HCT116 (cell line): ENCODE data around the gene NAB2. TPM values are rescaled to one million over a fixed set of nuclear protein-coding genes. Genes with fewer than 3 reads are reported as not detected.

Source experiments
- ATAC-seq: fragments of 200-7000 bp; cut with Tn5 transposase; 2 replicates; pipeline ENCODE4 v1.9.1; 2020; ENCODE audit warnings: mild to moderate bottlenecking, moderate library complexity
- BruUV-seq: library from RNA; stranded (reverse); fragments of 400-500 nt; replicated peaks from 2 replicates; lab custom pipeline; 2021; lab: Mats Ljungman, UMichigan
- CTCF ChIA-PET: fragments of 300-600 bp; sonication (Branson Sonifier 250); formaldehyde crosslinking; loops from one replicate; lab custom pipeline; 2021; ENCODE audit warnings: antibody characterized with exemption; lab: Charles Lee
- POLR2A ChIA-PET: fragments of 300-600, 350-600 bp; sonication (Branson Sonifier 250); formaldehyde crosslinking; loops from one replicate; lab custom pipeline; 2021; ENCODE audit warnings: antibody characterized with exemption; lab: Charles Lee
- RAD21 ChIA-PET, 2 experiments: fragments of 300-600 bp; sonication (Branson Sonifier 250); formaldehyde crosslinking; loops; one replicate each; lab custom pipeline; 2023; ENCODE audit warnings: low total read pairs in 2 of 2; ENCODE audit not compliant: uncharacterized antibody in 2 of 2, unreplicated experiment in 2 of 2, low non-redundant PET in 1 of 2; lab: Charles Lee
- DNase-seq: peaks from one replicate; pipeline ENCODE4 v3.0.0-alpha.2; 2010; ENCODE audit warnings: low read depth, low spot score
- H2AFZ ChIP-seq: fragments of 200-600 bp; shearing (Covaris generic), sonication (generic); 2 replicates; pipeline ENCODE4 v1.6.1; 2017; ENCODE audit warnings: low read depth, mixed run types, mixed read lengths, antibody characterized with exemption, low read length; ENCODE audit not compliant: poor library complexity, severe bottlenecking
- H3K27ac ChIP-seq: 2 replicates; pipeline ENCODE4 v1.5.1; 2012; ENCODE audit warnings: low read depth, low read length
- H3K27me3 ChIP-seq: fragments of 200-600 bp; sonication (generic); 2 replicates; pipeline ENCODE4 v1.6.1; 2016; ENCODE audit warnings: mixed run types, low read length, mixed read lengths; ENCODE audit not compliant: insufficient read depth
- H3K36me3 ChIP-seq, 2 experiments: fragments of 200-500 bp in 1 of 2; fragments of 200-600 bp in 1 of 2; sonication (Bioruptor generic) in 1 of 2; sonication (generic) in 1 of 2; 2 replicates each; pipeline versions ENCODE4 v1.5.1 to v1.6.1; 2014 to 2016; ENCODE audit warnings: low read length in 2 of 2, inconsistent platforms in 1 of 2, mixed read lengths in 1 of 2, mixed run types in 1 of 2; ENCODE audit not compliant: insufficient read depth in 2 of 2, control insufficient read depth in 1 of 2
- H3K4me1 ChIP-seq, 2 experiments: fragments of 200-600 bp in 1 of 2; sonication (generic) in 1 of 2; 2 replicates each; pipeline versions ENCODE4 v1.5.1 to v1.6.1; 2012 to 2017; ENCODE audit warnings: low read length in 2 of 2, inconsistent platforms in 1 of 2, mild to moderate bottlenecking in 1 of 2, mixed read lengths in 1 of 2, mixed run types in 1 of 2, moderate library complexity in 1 of 2; ENCODE audit not compliant: insufficient read depth in 2 of 2, control insufficient read depth in 1 of 2
- H3K4me2 ChIP-seq: fragments of 200-600 bp; sonication (generic); 2 replicates; pipeline ENCODE4 v1.6.1; 2017; ENCODE audit warnings: mixed run types, low read length, mixed read lengths
- H3K4me3 ChIP-seq, 2 experiments: fragments of 200-600 bp in 1 of 2; sonication (generic) in 1 of 2; replicated peaks in 1 of 2; 2 replicates each; pipeline ENCODE4 v1.5.1; 2011 to 2016; ENCODE audit warnings: low read length in 2 of 2, control low read depth in 1 of 2, low read depth in 1 of 2, mild to moderate bottlenecking in 1 of 2, mixed read lengths in 1 of 2, mixed run types in 1 of 2
- H3K79me2 ChIP-seq: fragments of 200-600 bp; sonication (generic); 2 replicates; pipeline ENCODE4 v1.6.1; 2017; ENCODE audit warnings: mild to moderate bottlenecking, mixed run types, low read length, moderate library complexity, mixed read lengths; ENCODE audit not compliant: insufficient read depth
- H3K9ac ChIP-seq: fragments of 200-600 bp; sonication (generic); 2 replicates; pipeline ENCODE4 v1.6.1; 2016; ENCODE audit warnings: low read length, mixed read lengths
- H3K9me2 ChIP-seq: fragments of 200-600 bp; sonication (generic), shearing (Covaris generic); 2 replicates; pipeline ENCODE4 v1.6.1; 2017; ENCODE audit warnings: mixed run types, mild to moderate bottlenecking, moderate library complexity; ENCODE audit not compliant: insufficient read depth
- H3K9me3 ChIP-seq, 2 experiments: fragments of 200-500 bp in 1 of 2; fragments of 200-600 bp in 1 of 2; sonication (Bioruptor generic) in 1 of 2; sonication (generic) in 1 of 2; 2 replicates each; pipeline ENCODE4 v1.6.1; 2014 to 2017; ENCODE audit warnings: low read length in 2 of 2, mixed read lengths in 2 of 2, inconsistent platforms in 1 of 2, low read depth in 1 of 2, mild to moderate bottlenecking in 1 of 2, mixed run types in 1 of 2, moderate library complexity in 1 of 2; ENCODE audit not compliant: control insufficient read depth in 1 of 2, insufficient read depth in 1 of 2
- H4K20me1 ChIP-seq: fragments of 200-600 bp; sonication (generic), shearing (Covaris generic); 2 replicates; pipeline ENCODE4 v1.6.1; 2017; ENCODE audit warnings: mixed run types, mild to moderate bottlenecking, moderate library complexity; ENCODE audit not compliant: insufficient read depth
- CBX3 ChIP-seq: IDR thresholded peaks from 2 replicates; pipeline ENCODE4 v1.6.1; 2012; ENCODE audit warnings: low read depth
- EGR1 ChIP-seq: IDR thresholded peaks from 2 replicates; pipeline ENCODE4 v1.6.1; 2012; ENCODE audit warnings: low read depth
- EZH2 ChIP-seq: fragments of 200-600 bp; sonication (generic); IDR thresholded peaks from 2 replicates; pipeline ENCODE4 v1.6.1; 2017; ENCODE audit warnings: antibody characterized with exemption, mixed run types
- POLR2A ChIP-seq: IDR thresholded peaks from 2 replicates; pipeline ENCODE4 v1.7.0; 2011; ENCODE audit warnings: borderline replicate concordance; ENCODE audit not compliant: insufficient read depth, insufficient read length; ENCODE audit errors: extremely low read depth
- POLR2AphosphoS5 ChIP-seq: IDR thresholded peaks from 2 replicates; pipeline ENCODE4 v1.6.1; 2011; ENCODE audit warnings: mild to moderate bottlenecking, low read depth, low read length, moderate library complexity
- SP1 ChIP-seq: IDR thresholded peaks from 2 replicates; pipeline ENCODE4 v1.6.1; 2012; ENCODE audit warnings: low read depth
- TCF7L2 ChIP-seq: IDR thresholded peaks from 2 replicates; pipeline ENCODE4 v1.7.0; 2011; ENCODE audit warnings: borderline replicate concordance, inconsistent platforms; ENCODE audit not compliant: insufficient read depth, insufficient read length; ENCODE audit errors: extremely low read depth
- YY1 ChIP-seq: IDR thresholded peaks from 2 replicates; pipeline ENCODE4 v1.6.1; 2011; ENCODE audit warnings: low read length, low read depth, moderate library complexity, mild to moderate bottlenecking; ENCODE audit not compliant: insufficient replicate concordance; ENCODE audit errors: extremely low read depth
- ZFX ChIP-seq: fragments of 450-650 bp; IDR thresholded peaks from 2 replicates; pipeline ENCODE4 v1.6.1; 2017
- intact Hi-C: fragments of 100-400 bp; cut with micrococcal nuclease; formaldehyde crosslinking; loops from 2 replicates; pipeline ENCODE4 v1.10.0; 2022
- total RNA-seq: library from RNA; stranded (reverse); gene quantifications from one replicate; pipeline ENCODE4 v1.2.1, GENCODE V29; 2021; ENCODE audit not compliant: unreplicated experiment
- TF ChIP-seq, protein P1 (sequence below): IDR thresholded peaks from 2 replicates; pipeline ENCODE4 v1.6.1; 2012
- TF ChIP-seq, protein P2 (sequence below): IDR thresholded peaks from 2 replicates; pipeline ENCODE4 v1.6.1; 2012; ENCODE audit warnings: low read depth
- TF ChIP-seq, protein P3 (sequence below), 3 experiments: fragments of 200-600 bp in 1 of 3; sonication (generic) in 1 of 3; IDR thresholded peaks in 2 of 3; conservative IDR thresholded peaks in 1 of 3; 2 replicates each; pipeline ENCODE4 v1.5.1; 2012 to 2017; ENCODE audit warnings: low read depth in 2 of 3, low read length in 2 of 3, antibody characterized with exemption in 1 of 3, borderline replicate concordance in 1 of 3, control low read depth in 1 of 3, mild to moderate bottlenecking in 1 of 3, mixed read lengths in 1 of 3, mixed run types in 1 of 3, moderate library complexity in 1 of 3; ENCODE audit not compliant: insufficient read depth in 1 of 3
- TF ChIP-seq, protein P4 (sequence below): IDR thresholded peaks from 2 replicates; pipeline ENCODE4 v1.6.1; 2011; ENCODE audit warnings: mild to moderate bottlenecking, low read length, moderate library complexity; ENCODE audit not compliant: insufficient replicate concordance; ENCODE audit errors: extremely low read depth

The NAB2 gene
- total RNA-seq, 1 experiment from 2014 or later, result 77.1 TPM

DNA sequence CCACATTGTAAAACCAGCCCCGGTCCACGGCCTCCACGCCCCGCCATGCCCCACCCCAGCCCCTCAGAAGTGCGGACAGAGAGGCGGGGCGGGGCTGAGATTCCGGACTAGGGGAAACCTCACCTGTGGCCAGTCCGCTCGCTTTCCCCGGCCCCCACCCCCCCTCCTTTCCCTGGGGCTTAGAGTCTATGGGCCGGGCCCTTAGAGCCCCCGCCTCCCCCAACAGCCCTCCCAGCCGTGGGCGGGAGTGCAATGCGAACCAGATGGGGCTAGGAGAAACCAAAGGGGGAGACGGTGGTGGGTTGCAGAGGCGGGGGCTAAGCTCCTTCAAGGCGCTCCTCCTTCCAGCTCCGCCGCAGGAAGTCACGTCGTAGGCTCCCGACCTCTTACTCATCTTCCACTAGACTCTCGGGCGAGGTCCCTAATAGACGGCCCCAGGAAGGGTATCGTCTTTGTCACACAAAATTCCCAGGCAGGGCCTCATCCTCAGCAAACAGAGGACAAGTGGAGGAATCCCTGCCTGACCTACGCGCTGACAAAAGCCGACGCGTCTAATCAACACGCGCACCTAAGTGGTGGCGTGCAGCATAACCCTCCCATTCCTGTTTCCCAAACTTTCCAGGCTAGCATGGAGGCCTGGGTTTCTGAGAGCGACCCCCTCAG lies 1.1 kb upstream of the NAB2 start:
- peak; percentile 85 for DNase-seq
- RAD21 ChIA-PET, result interaction anchor here (0.8 to 1.4 kb wide), 4 partner anchors 9 to 451 kb away, joined by 3 to 7 read pairs (median 3); partner anchors contain the start of genes NEMP1 (in 1 of the 2) and STAT6 (in 1 of the 2)
- peak overlapping the region; percentile 100 for H3K27ac ChIP-seq
- peak overlapping the region; percentile 96 for H3K4me2 ChIP-seq
- POLR2A ChIA-PET, result interaction anchor here (0.7 to 4.8 kb wide), 5 partner anchors 9 to 363 kb away, joined by 3 to 50 read pairs (median 3); partner anchors contain the start of genes NACA, NEMP1 and STAT6
- no peaks in the 10 kb centered on the region for H3K27me3 ChIP-seq
- no peak overlapping the region for H2AFZ ChIP-seq
- H3K9me2 ChIP-seq, result no peaks in the 10 kb centered on the region
- H3K4me3 ChIP-seq, result peak overlapping the region; percentile 59 to 82
- H3K9me3 ChIP-seq, result no peaks in the 10 kb centered on the region
- CTCF ChIA-PET, result interaction anchor here (1.0 to 2.5 kb wide), 2 partner anchors 9 to 24 kb away, joined by 4 to 20 read pairs; partner anchors contain the start of genes NEMP1 and STAT6
- no peaks in the 10 kb centered on the region for H4K20me1 ChIP-seq
- peaks cover 32 to 61% of the 10 kb centered on the region in 2 experiments for H3K4me1 ChIP-seq
- H3K9ac ChIP-seq, result peak overlapping the region; percentile 91
- peaks cover 36% of the 10 kb centered on the region for H3K79me2 ChIP-seq
- TF ChIP-seq SP1 (no peak), CBX3 (no peak), EZH2 (no peak), YY1 (peak; percentile 63), ZFX (peak; percentile 33; the same call in 1 of the 2 replicates), TCF7L2 (no peak), EGR1 (no peak), POLR2AphosphoS5 (peak; percentile 53), POLR2A (peak; percentile 28)
- TF ChIP-seq, protein P1, sequence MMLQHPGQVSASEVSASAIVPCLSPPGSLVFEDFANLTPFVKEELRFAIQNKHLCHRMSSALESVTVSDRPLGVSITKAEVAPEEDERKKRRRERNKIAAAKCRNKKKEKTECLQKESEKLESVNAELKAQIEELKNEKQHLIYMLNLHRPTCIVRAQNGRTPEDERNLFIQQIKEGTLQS, result no peak
- TF ChIP-seq, protein P2, sequence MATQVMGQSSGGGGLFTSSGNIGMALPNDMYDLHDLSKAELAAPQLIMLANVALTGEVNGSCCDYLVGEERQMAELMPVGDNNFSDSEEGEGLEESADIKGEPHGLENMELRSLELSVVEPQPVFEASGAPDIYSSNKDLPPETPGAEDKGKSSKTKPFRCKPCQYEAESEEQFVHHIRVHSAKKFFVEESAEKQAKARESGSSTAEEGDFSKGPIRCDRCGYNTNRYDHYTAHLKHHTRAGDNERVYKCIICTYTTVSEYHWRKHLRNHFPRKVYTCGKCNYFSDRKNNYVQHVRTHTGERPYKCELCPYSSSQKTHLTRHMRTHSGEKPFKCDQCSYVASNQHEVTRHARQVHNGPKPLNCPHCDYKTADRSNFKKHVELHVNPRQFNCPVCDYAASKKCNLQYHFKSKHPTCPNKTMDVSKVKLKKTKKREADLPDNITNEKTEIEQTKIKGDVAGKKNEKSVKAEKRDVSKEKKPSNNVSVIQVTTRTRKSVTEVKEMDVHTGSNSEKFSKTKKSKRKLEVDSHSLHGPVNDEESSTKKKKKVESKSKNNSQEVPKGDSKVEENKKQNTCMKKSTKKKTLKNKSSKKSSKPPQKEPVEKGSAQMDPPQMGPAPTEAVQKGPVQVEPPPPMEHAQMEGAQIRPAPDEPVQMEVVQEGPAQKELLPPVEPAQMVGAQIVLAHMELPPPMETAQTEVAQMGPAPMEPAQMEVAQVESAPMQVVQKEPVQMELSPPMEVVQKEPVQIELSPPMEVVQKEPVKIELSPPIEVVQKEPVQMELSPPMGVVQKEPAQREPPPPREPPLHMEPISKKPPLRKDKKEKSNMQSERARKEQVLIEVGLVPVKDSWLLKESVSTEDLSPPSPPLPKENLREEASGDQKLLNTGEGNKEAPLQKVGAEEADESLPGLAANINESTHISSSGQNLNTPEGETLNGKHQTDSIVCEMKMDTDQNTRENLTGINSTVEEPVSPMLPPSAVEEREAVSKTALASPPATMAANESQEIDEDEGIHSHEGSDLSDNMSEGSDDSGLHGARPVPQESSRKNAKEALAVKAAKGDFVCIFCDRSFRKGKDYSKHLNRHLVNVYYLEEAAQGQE, result no peak
- TF ChIP-seq, protein P3, sequence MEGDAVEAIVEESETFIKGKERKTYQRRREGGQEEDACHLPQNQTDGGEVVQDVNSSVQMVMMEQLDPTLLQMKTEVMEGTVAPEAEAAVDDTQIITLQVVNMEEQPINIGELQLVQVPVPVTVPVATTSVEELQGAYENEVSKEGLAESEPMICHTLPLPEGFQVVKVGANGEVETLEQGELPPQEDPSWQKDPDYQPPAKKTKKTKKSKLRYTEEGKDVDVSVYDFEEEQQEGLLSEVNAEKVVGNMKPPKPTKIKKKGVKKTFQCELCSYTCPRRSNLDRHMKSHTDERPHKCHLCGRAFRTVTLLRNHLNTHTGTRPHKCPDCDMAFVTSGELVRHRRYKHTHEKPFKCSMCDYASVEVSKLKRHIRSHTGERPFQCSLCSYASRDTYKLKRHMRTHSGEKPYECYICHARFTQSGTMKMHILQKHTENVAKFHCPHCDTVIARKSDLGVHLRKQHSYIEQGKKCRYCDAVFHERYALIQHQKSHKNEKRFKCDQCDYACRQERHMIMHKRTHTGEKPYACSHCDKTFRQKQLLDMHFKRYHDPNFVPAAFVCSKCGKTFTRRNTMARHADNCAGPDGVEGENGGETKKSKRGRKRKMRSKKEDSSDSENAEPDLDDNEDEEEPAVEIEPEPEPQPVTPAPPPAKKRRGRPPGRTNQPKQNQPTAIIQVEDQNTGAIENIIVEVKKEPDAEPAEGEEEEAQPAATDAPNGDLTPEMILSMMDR (IDR thresholded peaks at IDR 0.05 in 2 of 3, conservative IDR thresholded peaks at IDR 0.05 in 1 of 3; ENCODE audit: borderline replicate concordance in 1 of 3, insufficient read depth in 1 of 3, low read depth in 2 of 3, low read length in 2 of 3), result no peak
- TF ChIP-seq, protein P4, sequence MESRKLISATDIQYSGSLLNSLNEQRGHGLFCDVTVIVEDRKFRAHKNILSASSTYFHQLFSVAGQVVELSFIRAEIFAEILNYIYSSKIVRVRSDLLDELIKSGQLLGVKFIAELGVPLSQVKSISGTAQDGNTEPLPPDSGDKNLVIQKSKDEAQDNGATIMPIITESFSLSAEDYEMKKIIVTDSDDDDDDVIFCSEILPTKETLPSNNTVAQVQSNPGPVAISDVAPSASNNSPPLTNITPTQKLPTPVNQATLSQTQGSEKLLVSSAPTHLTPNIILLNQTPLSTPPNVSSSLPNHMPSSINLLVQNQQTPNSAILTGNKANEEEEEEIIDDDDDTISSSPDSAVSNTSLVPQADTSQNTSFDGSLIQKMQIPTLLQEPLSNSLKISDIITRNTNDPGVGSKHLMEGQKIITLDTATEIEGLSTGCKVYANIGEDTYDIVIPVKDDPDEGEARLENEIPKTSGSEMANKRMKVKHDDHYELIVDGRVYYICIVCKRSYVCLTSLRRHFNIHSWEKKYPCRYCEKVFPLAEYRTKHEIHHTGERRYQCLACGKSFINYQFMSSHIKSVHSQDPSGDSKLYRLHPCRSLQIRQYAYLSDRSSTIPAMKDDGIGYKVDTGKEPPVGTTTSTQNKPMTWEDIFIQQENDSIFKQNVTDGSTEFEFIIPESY, result no peak
- intact Hi-C loops, result loop anchor here (5.0 kb wide), 1 partner anchor 374 kb away; no protein-coding TSS in a partner anchor
- H3K36me3 ChIP-seq, result peaks cover 7 to 21% of the 10 kb centered on the region in 2 experiments; a peak in 3 of 4 replicates
- BruUV-seq, result TSS peak; percentile 80
- ATAC-seq, result peak; percentile 61
